GM18951 (cell line): ENCODE measurements around the gene ATXN1.

ENCODE experiments used
- POLR2A ChIP-seq: IDR thresholded peaks from 4 replicates; pipeline ENCODE4 v1.6.1; 2011; ENCODE audit warnings: mild to moderate bottlenecking; ENCODE audit not compliant: insufficient read length, insufficient read depth; ENCODE audit errors: extremely low read depth
- in situ Hi-C: fragments of 300-500 bp; cut with MboI; formaldehyde crosslinking; loops from one replicate; pipeline ENCODE4 v1.12.0; 2022; ENCODE audit warnings: low sequenced_read_pairs, mixed read lengths, inconsistent platforms; ENCODE audit not compliant: unreplicated experiment

Gene ATXN1

DNA sequence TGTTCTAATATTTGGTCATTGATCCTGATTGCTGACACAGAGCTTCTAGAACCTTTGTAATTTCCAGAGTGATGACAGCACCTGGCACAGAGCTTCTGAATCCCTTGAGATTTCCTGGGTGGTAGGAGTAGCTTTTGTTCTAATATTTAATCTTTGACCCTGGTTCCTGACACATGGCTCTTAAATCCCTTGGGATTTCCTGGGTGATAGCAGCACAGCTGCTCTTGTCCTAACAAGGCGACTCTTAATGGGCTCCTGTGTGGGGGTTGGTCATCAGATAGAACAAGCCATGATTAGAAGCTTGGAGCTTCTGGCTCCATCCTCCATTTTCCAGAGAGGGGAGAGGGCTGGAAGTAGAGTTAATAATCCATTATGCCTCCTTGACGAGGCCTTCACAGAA is 504.5 kb downstream of the ATXN1 start:
- in situ Hi-C loops, result no loop called here
- no peak for TF ChIP-seq POLR2A

DNA sequence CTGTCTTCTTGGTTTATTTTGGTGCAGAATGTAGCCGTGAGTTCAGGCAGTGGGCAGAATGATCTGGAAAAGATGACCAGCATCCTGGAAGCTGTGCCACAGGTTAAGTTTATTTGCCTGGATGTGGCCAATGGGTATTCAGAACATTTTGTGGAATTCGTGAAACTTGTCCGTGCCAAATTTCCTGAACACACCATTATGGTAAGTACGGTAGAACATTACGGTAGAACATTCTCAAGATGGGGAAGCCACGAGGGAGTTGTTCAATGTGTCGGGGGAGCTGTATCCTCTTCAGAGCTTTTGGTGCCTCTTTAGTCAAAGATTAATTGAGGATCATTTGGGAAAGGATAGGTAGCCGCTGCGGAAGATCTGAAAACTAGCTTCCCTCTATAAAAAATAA is 506.7 kb downstream of the ATXN1 start:
- no peak for TF ChIP-seq POLR2A
- in situ Hi-C loops, result no loop called here

DNA sequence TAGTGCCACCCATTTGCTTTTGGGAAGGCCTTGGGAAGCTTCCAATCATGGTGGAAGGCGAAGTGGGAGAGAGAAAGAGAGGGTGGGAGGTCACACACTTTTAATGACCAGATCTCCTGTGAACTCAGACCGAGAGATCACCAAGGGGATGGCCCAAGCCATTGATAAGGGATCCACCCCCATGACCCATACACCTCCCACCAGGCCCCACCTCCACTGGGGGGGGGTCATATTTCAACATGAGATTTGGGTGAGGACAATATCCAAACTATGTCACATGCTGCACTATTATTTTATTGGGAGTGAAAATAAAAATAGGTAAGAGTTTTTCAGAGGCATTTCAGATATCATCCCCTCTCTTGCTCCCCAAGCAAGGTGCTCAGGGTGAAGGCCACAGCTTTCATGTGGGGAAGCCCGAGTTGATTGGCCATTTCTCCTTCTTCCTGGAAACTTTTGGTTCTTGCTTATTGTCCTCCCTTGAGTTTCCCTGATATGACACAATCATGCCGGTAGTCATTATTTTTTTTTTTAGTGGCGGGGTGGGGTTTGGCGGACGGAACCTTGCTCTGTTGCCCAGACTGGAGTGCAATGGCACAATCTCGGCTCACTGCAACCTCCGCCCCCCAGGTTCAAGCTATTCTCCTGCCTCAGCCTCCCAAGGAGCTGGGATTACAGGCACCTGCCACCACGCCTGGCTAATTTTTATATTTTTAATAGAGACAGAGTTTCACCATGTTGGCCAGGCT is 507.7 kb downstream of the ATXN1 start:
- no peak for TF ChIP-seq POLR2A
- in situ Hi-C loops, result no loop called here

DNA sequence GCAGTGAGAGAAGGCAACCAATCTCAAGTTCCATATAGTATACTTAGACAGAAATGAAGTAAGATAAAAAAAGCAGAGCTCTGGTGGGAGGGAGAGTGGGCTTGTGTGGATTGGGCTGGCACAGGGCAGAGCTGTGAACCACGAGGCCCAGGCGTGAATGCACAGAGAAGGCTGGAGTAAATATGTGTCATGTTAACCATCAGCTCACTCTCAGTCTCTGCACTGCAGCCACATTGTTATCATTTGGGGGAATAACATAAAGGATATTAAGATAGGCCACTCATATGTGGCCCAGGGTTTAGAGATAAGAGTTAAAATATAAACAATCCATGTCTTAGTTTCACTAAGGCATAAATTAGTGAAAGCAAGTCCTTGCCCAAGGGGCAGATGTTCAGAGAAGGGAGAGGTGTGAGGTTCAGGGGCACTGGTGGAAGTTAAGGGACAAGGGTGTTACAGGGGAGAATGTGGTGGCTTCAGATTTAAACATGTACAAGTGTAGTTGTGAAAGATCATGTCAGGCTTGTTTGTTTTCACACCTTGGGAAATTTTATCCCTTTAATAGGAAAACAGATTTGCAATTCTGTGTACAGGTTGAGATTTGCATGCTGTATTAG is 508.5 kb downstream of the ATXN1 start:
- TF ChIP-seq POLR2A, result no peak
- in situ Hi-C loops, result no loop called here

DNA sequence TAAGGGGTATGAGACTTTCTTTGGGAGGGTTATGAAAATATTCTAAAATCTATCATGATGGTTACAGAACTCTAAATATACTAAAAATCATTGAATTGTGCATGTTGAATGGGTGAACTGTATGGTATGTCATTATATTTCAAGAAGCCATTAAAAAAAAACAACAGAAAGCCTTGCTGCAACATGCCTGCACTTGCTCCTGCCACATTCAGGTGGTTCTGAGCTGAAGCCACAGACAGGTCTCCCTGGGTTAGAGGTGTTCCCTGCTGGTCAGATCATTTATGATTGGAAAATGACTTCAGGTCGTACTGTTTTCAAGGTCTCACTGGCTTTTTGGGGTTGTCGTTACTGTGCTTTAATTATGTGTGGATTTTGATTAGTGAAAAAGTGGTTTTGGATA is 509.6 kb downstream of the ATXN1 start:
- TF ChIP-seq POLR2A, result no peak
- in situ Hi-C loops, result no loop called here

DNA sequence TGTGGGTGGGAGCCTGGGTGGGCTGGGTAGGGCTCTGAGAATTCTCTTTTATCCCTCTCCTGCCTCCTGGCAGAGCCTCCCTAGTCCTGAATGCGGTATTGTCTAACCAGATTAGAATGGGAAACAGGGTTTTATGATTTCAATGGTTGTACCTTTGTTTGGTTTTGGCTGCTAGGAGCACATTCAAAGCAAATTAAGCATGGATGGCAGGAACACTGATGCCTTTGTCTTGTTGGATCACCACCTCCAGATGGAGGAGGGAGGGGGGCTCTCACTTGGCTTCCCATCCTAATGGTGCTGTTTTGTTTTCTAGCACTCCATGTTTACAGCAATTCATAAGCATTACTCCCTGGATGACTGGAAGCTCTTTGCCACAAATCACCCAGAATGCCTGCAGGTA is 511.3 kb downstream of the ATXN1 start:
- in situ Hi-C loops, result no loop called here
- TF ChIP-seq POLR2A, result no peak
